Thyroid gland (tissue), 4 donors: ENCODE measurements around the gene NFIB. TPM values are rescaled to one million over a fixed set of nuclear protein-coding genes. Genes with fewer than 3 reads are reported as not detected.

Experiments
- DNase-seq, 2 donors: peaks; one replicate each; pipeline ENCODE4 v3.0.0-alpha.2; 2019
- H3K27ac ChIP-seq, 3 donors: fragments of 200-600 bp; sonication (generic); 1 replicate in 2 of 3; 2 replicates in 1 of 3; pipeline ENCODE4 v1.5.1; 2016 to 2019; ENCODE audit warnings: mild to moderate bottlenecking in 1 of 3, moderate library complexity in 1 of 3
- H3K27me3 ChIP-seq: fragments of 200-600 bp; sonication (generic); one replicate; pipeline ENCODE4 v1.5.1; 2019
- H3K36me3 ChIP-seq, 2 donors: fragments of 200-600 bp; sonication (generic); one replicate each; pipeline ENCODE4 v1.5.1; 2016 to 2019
- H3K4me1 ChIP-seq, 2 donors: fragments of 200-600 bp; sonication (generic); one replicate each; pipeline ENCODE4 v1.5.1; 2017 to 2019
- H3K4me3 ChIP-seq, 3 donors: fragments of 200-600 bp; sonication (generic); replicated peaks in 1 of 3; 1 replicate in 2 of 3; 2 replicates in 1 of 3; pipeline ENCODE4 v1.5.1; 2016; ENCODE audit warnings: mild to moderate bottlenecking in 1 of 3
- H3K9me3 ChIP-seq: fragments of 200-600 bp; sonication (generic); one replicate; pipeline ENCODE4 v1.5.1; 2017
- POLR2A ChIP-seq, 2 donors: fragments of 450-650 bp; IDR thresholded peaks; one replicate each; pipeline ENCODE4 v1.6.1; 2017; ENCODE audit warnings: antibody characterized with exemption in 2 of 2, mild to moderate bottlenecking in 2 of 2, moderate library complexity in 1 of 2
- WGBS, 2 donors: methylation state at CpG; one replicate each; pipeline ENCODE4 v1.1.5; 2017; 5-methylcytosine and 5-hydroxymethylcytosine counted together
- intact Hi-C: fragments of 100-400 bp; cut with DNase I; formaldehyde crosslinking; loops from one replicate; pipeline ENCODE4 v1.15.1; 2023
- total RNA-seq, 4 donors: library from RNA; depleted of rRNA; stranded (reverse); fragments of >200 nt; gene quantifications; one replicate each; pipeline ENCODE4 v1.2.3, GENCODE V29; 2016
- TF ChIP-seq, protein P1 (sequence below), 6 experiments: fragments of 200-600 bp in 3 of 6; fragments of 450-650 bp in 3 of 6; sonication (generic) in 3 of 6; IDR thresholded peaks; one replicate each; pipeline ENCODE4 v1.5.1; 2016 to 2019; ENCODE audit warnings: antibody characterized with exemption in 6 of 6, mild to moderate bottlenecking in 2 of 6, inconsistent platforms in 1 of 6, moderate library complexity in 1 of 6

NFIB gene
- total RNA-seq, 4 donors from 2014 or later = 57.9 to 144 (median 125) TPM

- Histone ChIP-seq H3K4me3 (no peak overlapping the region), H3K27ac (peak overlapping the region; percentile 40 to 72 (median 69)), H3K36me3 (no peaks in the 10 kb centered on the region), H3K27me3 (no peaks in the 10 kb centered on the region), H3K4me1 (peaks cover 42 to 51% of the 10 kb centered on the region in 2 donors), H3K9me3 (no peaks in the 10 kb centered on the region)
- 8 to 9% methylated on average over 6 of the region's 6 CpGs for WGBS, 2 donors
- DNase-seq = peak; percentile 71 to 83
- TF ChIP-seq POLR2A (IDR thresholded peaks at IDR 0.05) = no peak
- TF ChIP-seq, protein P1, sequence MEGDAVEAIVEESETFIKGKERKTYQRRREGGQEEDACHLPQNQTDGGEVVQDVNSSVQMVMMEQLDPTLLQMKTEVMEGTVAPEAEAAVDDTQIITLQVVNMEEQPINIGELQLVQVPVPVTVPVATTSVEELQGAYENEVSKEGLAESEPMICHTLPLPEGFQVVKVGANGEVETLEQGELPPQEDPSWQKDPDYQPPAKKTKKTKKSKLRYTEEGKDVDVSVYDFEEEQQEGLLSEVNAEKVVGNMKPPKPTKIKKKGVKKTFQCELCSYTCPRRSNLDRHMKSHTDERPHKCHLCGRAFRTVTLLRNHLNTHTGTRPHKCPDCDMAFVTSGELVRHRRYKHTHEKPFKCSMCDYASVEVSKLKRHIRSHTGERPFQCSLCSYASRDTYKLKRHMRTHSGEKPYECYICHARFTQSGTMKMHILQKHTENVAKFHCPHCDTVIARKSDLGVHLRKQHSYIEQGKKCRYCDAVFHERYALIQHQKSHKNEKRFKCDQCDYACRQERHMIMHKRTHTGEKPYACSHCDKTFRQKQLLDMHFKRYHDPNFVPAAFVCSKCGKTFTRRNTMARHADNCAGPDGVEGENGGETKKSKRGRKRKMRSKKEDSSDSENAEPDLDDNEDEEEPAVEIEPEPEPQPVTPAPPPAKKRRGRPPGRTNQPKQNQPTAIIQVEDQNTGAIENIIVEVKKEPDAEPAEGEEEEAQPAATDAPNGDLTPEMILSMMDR (IDR thresholded peaks at IDR 0.05) = no peak
- intact Hi-C loops = no loop called here
These were observed 115.0 kb downstream of the NFIB start for GRCh38 chr9:14198841-14199455.

- intact Hi-C loops = no loop called here
- Histone ChIP-seq H3K27me3 (no peaks in the 10 kb centered on the region), H3K9me3 (no peaks in the 10 kb centered on the region), H3K4me1 (peaks cover 42 to 45% of the 10 kb centered on the region in 2 donors), H3K4me3 (no peak overlapping the region), H3K27ac (peak overlapping the region; percentile 4 to 72 (median 69)), H3K36me3 (no peaks in the 10 kb centered on the region)
- TF ChIP-seq, protein P1 (IDR thresholded peaks at IDR 0.05) = no peak
- TF ChIP-seq POLR2A (IDR thresholded peaks at IDR 0.05) = no peak
- DNase-seq = no peak
- 65 to 77% methylated on average over 11 of the region's 11 CpGs for WGBS, 2 donors
These were observed 115.7 kb downstream of the NFIB start for GRCh38 chr9:14198047-14198840.

GRCh38 chr9:14197325-14197858 is 116.5 kb downstream of the NFIB start:
- Histone ChIP-seq H3K9me3 (no peaks in the 10 kb centered on the region), H3K27ac (peak overlapping the region in 1 of 3 donors; percentile 72), H3K4me3 (no peak overlapping the region), H3K27me3 (no peaks in the 10 kb centered on the region), H3K36me3 (no peaks in the 10 kb centered on the region), H3K4me1 (peaks cover 34 to 40% of the 10 kb centered on the region in 2 donors)
- no peak for DNase-seq
- TF ChIP-seq, protein P1 (IDR thresholded peaks at IDR 0.05) = no peak
- no peak for TF ChIP-seq POLR2A (IDR thresholded peaks at IDR 0.05)
- intact Hi-C loops = no loop called here
- 80 to 87% methylated on average over 4 of the region's 4 CpGs for WGBS, 2 donors

DNA sequence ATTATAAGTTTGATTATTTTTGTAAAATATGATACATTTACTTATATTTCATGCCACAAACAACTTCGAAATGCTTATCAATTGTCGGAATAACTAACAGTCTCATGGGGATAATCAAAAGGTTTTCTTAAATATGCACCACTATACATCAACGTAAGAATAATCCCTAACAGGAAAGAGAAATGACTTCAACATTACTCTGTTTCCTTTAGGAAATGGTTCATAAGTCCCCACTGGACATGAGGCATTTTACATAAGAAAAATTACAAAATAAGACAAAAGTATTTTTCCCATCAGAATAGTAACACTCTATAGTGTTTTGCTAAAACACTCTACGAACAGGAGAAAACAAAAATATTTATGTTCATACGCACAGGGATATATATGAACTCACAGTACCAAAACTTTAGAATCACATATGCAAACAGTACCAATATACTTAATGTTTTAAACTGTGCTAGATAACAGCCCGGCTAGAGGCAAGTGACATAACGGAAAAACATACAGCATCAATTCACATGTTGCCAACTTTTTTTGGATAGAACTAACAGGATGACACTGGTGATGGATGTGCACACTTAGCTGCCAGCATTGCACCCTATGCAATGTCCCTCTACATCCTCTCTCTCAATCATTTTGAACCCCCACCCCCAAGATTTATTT is 120.5 kb downstream of the NFIB start:
- H3K27me3 ChIP-seq = no peaks in the 10 kb centered on the region
- TF ChIP-seq, protein P1 (IDR thresholded peaks at IDR 0.05) = no peak
- no peak for TF ChIP-seq POLR2A (IDR thresholded peaks at IDR 0.05)
- no peak overlapping the region for H3K4me3 ChIP-seq
- intact Hi-C loops = no loop called here
- no peak overlapping the region for H3K27ac ChIP-seq
- no peaks in the 10 kb centered on the region for H3K36me3 ChIP-seq
- peaks cover 12 to 20% of the 10 kb centered on the region in 2 donors for H3K4me1 ChIP-seq
- no peaks in the 10 kb centered on the region for H3K9me3 ChIP-seq
- WGBS, 2 donors = 73 to 77% methylated on average over 7 of the region's 7 CpGs
- no peak for DNase-seq
